ENCODE measurements around the gene FAM219B. TPM values are rescaled to one million over a fixed set of nuclear protein-coding genes. Genes with fewer than 3 reads are reported as not detected.
"Not testable (repeated sequence)": the region's sequence is repeated elsewhere in the genome, so short reads cannot be mapped to it uniquely, and the experiment has no call there.

FAM219B gene
- total RNA-seq, 4 donors from 2014 or later: 32.9 to 343 (median 86.5) TPM

- Histone ChIP-seq H3K36me3 (no peaks in the 10 kb centered on the region), H3K4me1 (peaks cover 0 to 11% of the 10 kb centered on the region in 2 donors), H3K27ac (no peak overlapping the region), H3K9me3 (no peaks in the 10 kb centered on the region), H3K4me3 (no peak overlapping the region), H3K27me3 (no peaks in the 10 kb centered on the region)
- intact Hi-C loops (cut with DNase I; ENCODE audit: low total_unique reads): no loop called here
- no peak for TF ChIP-seq CTCF (IDR thresholded peaks at IDR 0.05)
- no peak for TF ChIP-seq POLR2A (IDR thresholded peaks at IDR 0.05)
- no peak for DNase-seq
Observed at GRCh38 chr15:74888716-74889115, 17.9 kb downstream of the FAM219B start.

GRCh38 chr15:74887537-74888193, 19.0 kb downstream of the FAM219B start:
- intact Hi-C loops (cut with DNase I; ENCODE audit: low total_unique reads); H3K36me3 ChIP-seq; H3K27me3 ChIP-seq: not testable (repeated sequence)

GRCh38 chr15:74885461-74885860, 21.2 kb downstream of the FAM219B start:
- H3K27me3 ChIP-seq: no peaks in the 10 kb centered on the region
- TF ChIP-seq CTCF (IDR thresholded peaks at IDR 0.05) (no peak), POLR2A (IDR thresholded peaks at IDR 0.05) (no peak)
- H3K4me3 ChIP-seq: no peak overlapping the region
- no peaks in the 10 kb centered on the region for H3K9me3 ChIP-seq
- peaks cover 0 to 9% of the 10 kb centered on the region in 2 donors for H3K4me1 ChIP-seq
- no peak overlapping the region for H3K27ac ChIP-seq
- intact Hi-C loops (cut with DNase I; ENCODE audit: low total_unique reads): no loop called here
- DNase-seq: no peak
- H3K36me3 ChIP-seq: no peaks in the 10 kb centered on the region

More at GRCh38 chr15:74887537-74888193, 19.0 kb downstream of the FAM219B start:
- H3K4me3 ChIP-seq, DNase-seq, H3K27ac ChIP-seq, H3K9me3 ChIP-seq: not testable (repeated sequence)
- H3K4me1 ChIP-seq: peaks cover 0 to 11% of the 10 kb centered on the region in 2 donors

GRCh38 chr15:74884428-74885223, 22.0 kb downstream of the FAM219B start:
- Histone ChIP-seq H3K4me3 (no peak overlapping the region), H3K4me1 (peaks cover 0 to 7% of the 10 kb centered on the region in 2 donors), H3K27ac (no peak overlapping the region), H3K36me3 (no peaks in the 10 kb centered on the region), H3K9me3 (no peaks in the 10 kb centered on the region), H3K27me3 (no peaks in the 10 kb centered on the region)
- TF ChIP-seq CTCF (IDR thresholded peaks at IDR 0.05): no peak
- TF ChIP-seq POLR2A (IDR thresholded peaks at IDR 0.05): no peak
- intact Hi-C loops (cut with DNase I; ENCODE audit: low total_unique reads): no loop called here
- no peak for DNase-seq

- Histone ChIP-seq H3K27ac (no peak overlapping the region), H3K4me1 (no peaks in the 10 kb centered on the region), H3K36me3 (no peaks in the 10 kb centered on the region), H3K4me3 (no peak overlapping the region), H3K27me3 (no peaks in the 10 kb centered on the region), H3K9me3 (no peaks in the 10 kb centered on the region)
- no peak for DNase-seq
- TF ChIP-seq CTCF (IDR thresholded peaks at IDR 0.05): no peak
- TF ChIP-seq POLR2A (IDR thresholded peaks at IDR 0.05): no peak
- intact Hi-C loops (cut with DNase I; ENCODE audit: low total_unique reads): no loop called here
Observed at GRCh38 chr15:74882528-74882927, 24.1 kb downstream of the FAM219B start.

Data from uterus (tissue), 4 donors.